ENCODE measurements around the gene ROPN1L.

DNA sequence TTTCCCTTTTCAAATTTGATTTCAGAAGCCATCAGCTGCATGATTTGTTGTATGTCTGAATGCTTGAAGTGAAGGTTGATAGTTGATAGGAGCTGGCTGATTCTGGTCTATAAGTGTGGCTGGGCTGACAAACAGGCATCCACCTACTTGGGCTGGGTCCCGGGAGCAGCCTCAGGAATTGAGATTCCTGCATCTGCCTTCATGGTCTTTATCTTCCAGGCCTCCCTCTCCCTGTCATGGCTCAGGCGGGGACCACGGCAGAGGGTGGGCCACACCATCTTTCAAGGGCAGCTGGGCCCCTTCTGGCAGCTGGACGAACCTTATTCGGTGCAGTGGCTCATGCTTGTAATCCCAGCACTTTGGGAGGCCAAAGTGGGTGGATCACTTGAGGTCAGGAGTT is 55.9 kb downstream of the ROPN1L start:
- TF ChIP-seq, protein P1, sequence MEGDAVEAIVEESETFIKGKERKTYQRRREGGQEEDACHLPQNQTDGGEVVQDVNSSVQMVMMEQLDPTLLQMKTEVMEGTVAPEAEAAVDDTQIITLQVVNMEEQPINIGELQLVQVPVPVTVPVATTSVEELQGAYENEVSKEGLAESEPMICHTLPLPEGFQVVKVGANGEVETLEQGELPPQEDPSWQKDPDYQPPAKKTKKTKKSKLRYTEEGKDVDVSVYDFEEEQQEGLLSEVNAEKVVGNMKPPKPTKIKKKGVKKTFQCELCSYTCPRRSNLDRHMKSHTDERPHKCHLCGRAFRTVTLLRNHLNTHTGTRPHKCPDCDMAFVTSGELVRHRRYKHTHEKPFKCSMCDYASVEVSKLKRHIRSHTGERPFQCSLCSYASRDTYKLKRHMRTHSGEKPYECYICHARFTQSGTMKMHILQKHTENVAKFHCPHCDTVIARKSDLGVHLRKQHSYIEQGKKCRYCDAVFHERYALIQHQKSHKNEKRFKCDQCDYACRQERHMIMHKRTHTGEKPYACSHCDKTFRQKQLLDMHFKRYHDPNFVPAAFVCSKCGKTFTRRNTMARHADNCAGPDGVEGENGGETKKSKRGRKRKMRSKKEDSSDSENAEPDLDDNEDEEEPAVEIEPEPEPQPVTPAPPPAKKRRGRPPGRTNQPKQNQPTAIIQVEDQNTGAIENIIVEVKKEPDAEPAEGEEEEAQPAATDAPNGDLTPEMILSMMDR (IDR thresholded peaks at IDR 0.05) = no peak
- TF ChIP-seq ZFX (IDR thresholded peaks at IDR 0.05; ENCODE audit: borderline replicate concordance) = no peak

Measured in 22Rv1 (cell line).